Stimulated activated CD8-positive, alpha-beta memory T cell treated with anti-CD3 and anti-CD28 coated beads, Interleukin-7, amount 100 ng/mL, for 24 hours (primary cell): Measurements from ENCODE around the gene SARNP.

ENCODE experiments used
- DNase-seq: peaks from one replicate; pipeline ENCODE4 v3.0.0-alpha.2; 2020; ENCODE audit warnings: low read depth

The SARNP gene

GRCh38 chr12:55707841-55708694 is 109.5 kb downstream of the SARNP start, which contains the start of gene ITGA7:
TSS of gene ITGA7 (minus strand) at chr12:55707904. CDS start at chr12:55707682, 222 bp downstream.
- DNase-seq: peak; percentile 47
